Measurements from ENCODE around the gene ATP6V0D1.

Gene ATP6V0D1

GRCh38 chr16:67394155-67395104 is 86.5 kb downstream of the ATP6V0D1 start:
- DNase-seq (ENCODE audit: low read depth in 2 of 3, low spot score in 2 of 3) = no peak

DNA sequence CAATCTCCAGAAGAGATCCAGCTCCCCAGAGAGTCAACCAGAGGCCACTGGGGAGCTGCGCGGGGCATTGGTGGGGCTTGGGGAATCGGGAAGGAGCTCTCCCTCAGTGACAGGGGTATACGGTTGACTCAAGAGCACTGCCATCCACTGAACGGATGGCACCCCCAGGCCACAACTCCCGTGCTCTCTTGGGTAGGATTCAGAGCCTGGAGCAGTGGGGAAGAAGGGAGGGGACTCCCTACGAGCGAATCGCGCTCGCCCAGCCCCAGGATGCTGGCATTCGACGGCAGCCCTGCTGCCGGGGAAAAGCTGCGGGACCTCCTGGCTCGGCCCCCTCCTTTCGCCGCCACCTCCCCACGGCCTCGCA is 87.2 kb downstream of the ATP6V0D1 start:
- DNase-seq (ENCODE audit: low read depth in 2 of 3, low spot score in 2 of 3) = no peak

DNA sequence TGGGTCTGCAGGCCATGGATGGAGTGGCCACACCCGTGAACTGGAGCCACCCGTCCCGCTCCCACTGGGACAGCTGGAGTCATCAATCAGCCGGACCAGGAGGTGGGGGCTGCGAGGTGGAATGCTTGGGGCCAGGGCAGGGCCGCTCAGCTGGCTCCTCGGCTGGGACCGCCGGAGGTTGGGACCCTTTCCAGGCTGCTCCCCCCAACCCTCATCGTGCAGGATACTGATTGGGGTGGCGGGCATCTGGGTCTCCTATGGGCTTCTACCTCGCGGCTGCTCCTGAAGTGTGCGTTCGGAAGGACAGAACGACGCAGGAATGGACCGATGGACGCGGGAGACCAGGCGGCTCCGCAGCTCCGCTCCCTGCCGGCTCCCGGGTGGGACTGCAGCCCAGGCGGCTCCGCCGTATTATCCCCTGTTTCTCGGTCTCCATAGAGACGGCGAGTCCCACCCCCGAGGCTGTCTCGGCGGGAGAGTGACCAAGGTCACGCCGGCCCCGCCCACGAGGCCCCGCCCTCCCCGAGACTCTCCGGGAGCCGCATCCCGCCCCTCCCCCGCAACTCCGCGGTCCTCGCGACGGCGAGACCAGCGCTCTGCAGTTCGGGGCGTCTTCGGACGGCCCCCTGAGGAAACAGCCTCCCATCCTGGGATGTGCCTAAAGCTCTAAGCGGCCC is 87.7 kb downstream of the ATP6V0D1 start, which contains the start of gene TPPP3:
TPPP3 (minus strand) TSS at position 388 of the 677 bp plus-strand sequence. CDS start 2,387 bp downstream, outside the sequence.
- peak in 1 of 3 experiments; percentile 23 for DNase-seq (ENCODE audit: low read depth in 2 of 3, low spot score in 2 of 3)

- DNase-seq (ENCODE audit: low read depth in 2 of 3, low spot score in 2 of 3) = no peak
Observed at GRCh38 chr16:67392301-67393059, 88.5 kb downstream of the ATP6V0D1 start.

DNA sequence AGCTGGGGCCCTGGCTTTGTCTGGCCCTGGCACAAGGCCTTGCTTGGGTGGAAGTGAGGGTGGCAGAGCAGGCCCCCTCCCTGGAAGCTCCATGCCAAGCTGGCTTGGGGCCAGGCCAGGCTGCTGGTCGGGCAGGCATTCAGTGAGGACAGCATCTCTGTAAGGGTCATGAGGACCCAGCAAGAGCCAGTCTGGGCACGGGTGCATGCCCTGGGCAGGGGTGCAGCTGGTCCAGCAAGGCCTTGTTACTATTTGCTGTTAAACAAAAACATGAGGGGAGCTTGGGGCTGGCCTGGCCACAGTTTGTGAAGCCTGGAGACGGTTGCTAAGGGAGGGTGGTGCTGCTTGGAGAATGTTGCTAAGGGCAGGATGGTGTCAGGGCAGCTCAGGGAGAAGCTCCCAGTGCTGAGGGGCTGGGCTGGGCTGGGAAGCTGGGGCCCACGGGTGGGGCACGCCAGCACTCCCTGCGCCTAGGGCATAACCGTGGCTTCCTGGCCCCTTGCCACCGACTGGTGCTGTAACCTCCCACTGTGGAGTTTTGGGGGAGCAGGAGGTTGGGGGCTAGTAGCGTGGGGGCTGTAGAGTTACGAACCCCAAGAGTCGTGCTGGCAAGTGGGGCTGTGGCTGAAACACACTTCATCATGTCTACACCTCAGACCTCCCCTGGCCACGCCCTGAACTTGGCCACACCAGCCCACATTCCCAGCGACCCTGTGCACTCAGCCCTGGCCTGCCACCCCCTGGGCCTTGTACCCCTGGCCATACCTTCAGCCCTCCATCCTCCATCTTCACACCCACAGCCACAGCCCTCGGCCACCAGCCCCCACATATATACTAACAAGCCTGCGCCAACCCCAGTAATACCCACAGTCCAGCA is 89.3 kb downstream of the ATP6V0D1 start:
- DNase-seq (ENCODE audit: low read depth in 2 of 3, low spot score in 2 of 3) = no peak

DNA sequence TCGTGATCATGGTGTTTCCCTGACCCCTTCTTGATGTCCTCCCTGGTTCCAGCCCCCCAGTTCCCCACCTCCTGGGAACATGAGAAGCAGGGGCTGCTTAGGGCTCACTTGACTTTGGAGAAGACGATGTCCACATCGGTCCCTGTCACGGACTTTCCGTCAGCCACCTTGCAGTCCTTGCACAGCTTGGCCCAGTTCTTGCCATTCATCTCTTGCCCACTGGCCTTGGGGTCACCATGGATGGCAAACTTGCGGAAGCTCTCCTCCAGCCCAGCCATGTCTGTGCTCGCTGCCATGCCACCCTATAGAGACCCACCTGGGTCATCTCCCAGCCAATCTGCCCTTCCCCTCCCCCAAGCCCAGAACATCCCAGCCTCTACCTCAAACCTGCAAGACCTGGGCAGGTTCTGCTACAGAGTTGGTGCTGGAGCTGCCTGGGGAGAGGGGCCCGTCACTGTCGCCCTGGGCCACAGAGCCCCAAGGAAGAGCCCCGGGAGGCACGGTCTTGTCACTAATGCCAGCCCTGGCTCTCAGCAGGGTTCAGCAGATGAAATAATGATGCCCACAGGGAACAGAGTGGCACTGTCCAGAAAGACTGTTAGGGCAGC is 90.0 kb downstream of the ATP6V0D1 start:
- DNase-seq (ENCODE audit: low read depth in 2 of 3, low spot score in 2 of 3) = no peak

DNA sequence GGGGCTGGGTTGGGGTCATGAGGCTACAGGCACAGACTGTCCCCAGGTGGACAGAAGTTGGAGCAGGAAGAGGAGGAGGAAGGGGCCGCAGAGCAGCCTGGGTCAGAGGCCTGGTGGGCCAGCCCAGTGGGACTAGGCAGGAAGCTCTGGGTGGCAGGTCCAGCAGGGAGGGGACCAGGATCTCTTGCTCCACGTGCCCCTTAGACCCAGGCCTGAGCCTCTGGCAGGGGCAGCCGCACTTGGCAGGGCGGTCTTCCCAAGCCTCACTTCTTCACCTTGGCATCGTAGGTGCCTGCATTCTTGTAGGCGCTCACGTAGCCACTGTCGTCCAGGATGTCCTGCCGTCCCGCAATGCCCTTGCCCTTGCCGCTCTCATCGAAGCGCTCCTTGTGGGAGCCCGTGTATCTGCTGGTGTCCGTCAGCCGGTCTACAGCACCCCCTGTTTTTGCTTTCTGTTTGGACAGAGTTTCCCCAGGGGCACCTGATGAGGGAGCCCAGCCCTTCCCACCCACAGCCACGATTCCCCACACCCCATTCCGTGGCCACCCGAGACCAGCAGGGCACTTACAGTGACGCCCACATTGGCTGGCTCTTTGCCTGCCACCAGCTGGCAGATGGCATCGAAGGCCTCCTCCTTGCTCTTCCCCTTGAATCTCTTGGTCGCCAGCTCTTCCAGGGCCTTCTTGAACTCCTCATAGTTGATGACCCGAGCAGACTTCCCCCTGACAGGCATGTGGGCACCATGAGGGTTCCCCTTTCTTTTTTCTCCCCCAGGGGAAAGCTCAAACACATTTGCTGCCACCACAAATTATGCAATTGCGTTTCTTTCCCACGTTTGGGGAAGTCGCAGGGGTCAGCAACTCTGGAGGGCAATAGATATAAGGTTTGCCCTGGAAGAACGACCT is 90.8 kb downstream of the ATP6V0D1 start:
- no peak for DNase-seq (ENCODE audit: low read depth in 2 of 3, low spot score in 2 of 3)

DNA sequence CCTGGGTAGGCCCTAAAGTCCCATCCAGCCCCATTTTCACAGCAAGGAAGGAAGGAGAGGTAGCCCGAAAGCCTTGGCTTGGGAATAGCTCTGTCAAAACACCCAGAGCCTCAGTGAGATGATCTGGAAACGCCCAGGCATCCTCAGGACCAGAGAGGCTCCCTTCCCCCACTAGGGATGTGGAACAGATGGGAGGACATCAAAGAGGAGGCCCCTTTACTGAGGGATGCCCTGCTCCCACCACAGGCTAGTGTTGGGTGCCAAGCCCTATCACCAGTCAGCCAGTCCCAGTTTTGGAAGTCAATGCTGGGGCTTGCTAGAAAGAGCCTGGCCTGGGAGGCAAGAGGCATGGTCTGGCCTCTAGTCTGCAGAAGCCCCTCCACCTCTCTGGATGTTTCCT is 92.4 kb downstream of the ATP6V0D1 start:
- DNase-seq (ENCODE audit: low read depth in 2 of 3, low spot score in 2 of 3) = no peak

DNA sequence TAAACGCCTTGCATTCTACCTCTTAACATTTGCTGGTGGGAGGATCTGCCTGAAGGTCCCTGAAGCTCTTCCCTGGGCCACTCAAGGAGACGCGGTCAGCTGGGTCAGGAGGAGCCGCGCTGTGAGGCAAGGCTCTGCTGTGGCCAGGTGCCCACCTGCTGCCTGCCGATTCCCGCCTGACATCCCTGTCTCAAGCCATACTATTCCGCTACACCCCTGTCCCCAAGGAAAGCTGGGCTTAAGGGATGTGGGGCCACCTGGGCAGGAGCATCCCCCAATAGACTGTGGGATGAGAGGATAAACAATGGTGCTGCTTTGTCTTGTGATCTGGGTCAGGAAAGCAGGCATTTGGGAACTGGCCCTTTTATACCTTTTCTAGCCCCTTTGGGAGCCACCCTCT is 92.8 kb downstream of the ATP6V0D1 start:
- DNase-seq (ENCODE audit: low read depth in 2 of 3, low spot score in 2 of 3) = no peak

All from activated CD8-positive, alpha-beta memory T cell treated with anti-CD3 and anti-CD28 coated beads for 48 hours (primary cell).